Muscle of leg (tissue), 11 donors: ENCODE results near the gene TRNP1. TPM values are rescaled to one million over a fixed set of nuclear protein-coding genes. Genes with fewer than 3 reads are reported as not detected.
"Not testable (repeated sequence)": the region's sequence is repeated elsewhere in the genome, so short reads cannot be mapped to it uniquely, and the experiment has no call there.

ENCODE experiments used
- DNase-seq: peaks from one replicate; pipeline ENCODE4 v3.0.0; 2013
- H3K27ac ChIP-seq: one replicate; pipeline ENCODE4 v1.5.1; 2013; ENCODE audit warnings: mild to moderate bottlenecking, low read length, control low read depth
- H3K27me3 ChIP-seq: one replicate; pipeline ENCODE4 v1.6.1; 2013; ENCODE audit warnings: low read length; ENCODE audit not compliant: control insufficient read depth, insufficient read depth
- H3K36me3 ChIP-seq: one replicate; pipeline ENCODE4 v1.6.1; 2013; ENCODE audit warnings: low read length; ENCODE audit not compliant: control insufficient read depth, insufficient read depth
- H3K4me1 ChIP-seq: one replicate; pipeline ENCODE4 v1.6.1; 2013; ENCODE audit warnings: low read length; ENCODE audit not compliant: control insufficient read depth, insufficient read depth
- H3K4me3 ChIP-seq: one replicate; pipeline ENCODE4 v1.5.1; 2013; ENCODE audit warnings: low read length, control low read depth
- H3K9me3 ChIP-seq: replicated peaks from 2 replicates; pipeline ENCODE4 v1.6.1; 2013; ENCODE audit warnings: low read depth, low read length; ENCODE audit not compliant: control insufficient read depth
- WGBS: methylation state at CpG from one replicate; pipeline ENCODE4 v1.1.5; 2013; ENCODE audit warnings: missing lambda C conversion rate; ENCODE audit not compliant: insufficient coverage; 5-methylcytosine and 5-hydroxymethylcytosine counted together
- polyA plus RNA-seq, 8 donors: library from polyadenylated mRNA; unstranded; fragments of 120-200 nt; gene quantifications; one replicate each; pipeline versions ENCODE4 v1.2.1 to v1.2.3, GENCODE V29; 2013; ENCODE audit warnings: inconsistent platforms in 1 of 8, low replicate concordance in 1 of 8; ENCODE audit not compliant: insufficient read length in 8 of 8, insufficient read depth in 1 of 8
- total RNA-seq: library from RNA; stranded (reverse); fragments of 120-200 nt; gene quantifications from one replicate; pipeline ENCODE4 v1.2.4, GENCODE V29; 2013

TRNP1 gene
- total and polyA plus RNA-seq, 9 donors = 1.3 to 3.2 (median 2.0) TPM

DNA sequence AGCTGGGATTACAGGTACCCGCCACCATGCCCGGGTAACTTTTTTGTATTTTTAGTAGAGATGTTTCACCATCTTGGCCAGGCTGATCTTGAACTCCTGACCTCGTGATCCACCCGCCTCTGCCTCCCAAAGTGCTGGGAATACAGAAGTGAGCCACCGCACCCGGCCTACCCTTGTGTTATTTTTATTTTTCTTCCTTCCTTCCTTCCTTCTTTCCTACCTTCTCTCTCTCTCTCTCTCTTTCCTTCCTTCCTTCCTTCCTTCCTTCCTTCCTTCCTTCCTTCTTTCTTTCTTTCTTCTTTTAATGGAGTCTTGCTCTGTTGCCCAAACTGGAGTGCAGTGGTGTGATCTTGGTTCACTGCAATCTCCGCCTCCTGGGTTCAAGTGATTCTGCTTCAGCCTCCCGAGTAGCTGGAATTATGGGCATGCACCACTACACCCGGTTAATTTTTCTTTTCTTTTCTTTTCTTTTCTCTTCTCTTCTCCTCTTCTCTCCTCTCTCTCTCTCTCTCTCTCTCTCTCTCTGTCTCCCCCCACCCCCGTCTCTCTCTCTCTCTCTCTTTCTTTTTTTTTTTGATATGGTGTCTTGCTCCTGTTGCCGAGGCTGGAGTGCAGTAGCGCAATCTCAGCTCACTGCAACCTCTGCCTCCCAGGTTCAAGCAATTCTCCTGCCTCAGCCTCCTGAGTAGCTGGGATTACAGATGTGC is 3.9 kb upstream of the TRNP1 start:
- H3K4me3 ChIP-seq, DNase-seq, H3K27ac ChIP-seq, H3K4me1 ChIP-seq, H3K9me3 ChIP-seq, H3K36me3 ChIP-seq: not testable (repeated sequence)
- 78% methylated on average over 7 of the region's 12 CpGs for WGBS
- H3K27me3 ChIP-seq = peaks cover 49% of the 10 kb centered on the region

DNA sequence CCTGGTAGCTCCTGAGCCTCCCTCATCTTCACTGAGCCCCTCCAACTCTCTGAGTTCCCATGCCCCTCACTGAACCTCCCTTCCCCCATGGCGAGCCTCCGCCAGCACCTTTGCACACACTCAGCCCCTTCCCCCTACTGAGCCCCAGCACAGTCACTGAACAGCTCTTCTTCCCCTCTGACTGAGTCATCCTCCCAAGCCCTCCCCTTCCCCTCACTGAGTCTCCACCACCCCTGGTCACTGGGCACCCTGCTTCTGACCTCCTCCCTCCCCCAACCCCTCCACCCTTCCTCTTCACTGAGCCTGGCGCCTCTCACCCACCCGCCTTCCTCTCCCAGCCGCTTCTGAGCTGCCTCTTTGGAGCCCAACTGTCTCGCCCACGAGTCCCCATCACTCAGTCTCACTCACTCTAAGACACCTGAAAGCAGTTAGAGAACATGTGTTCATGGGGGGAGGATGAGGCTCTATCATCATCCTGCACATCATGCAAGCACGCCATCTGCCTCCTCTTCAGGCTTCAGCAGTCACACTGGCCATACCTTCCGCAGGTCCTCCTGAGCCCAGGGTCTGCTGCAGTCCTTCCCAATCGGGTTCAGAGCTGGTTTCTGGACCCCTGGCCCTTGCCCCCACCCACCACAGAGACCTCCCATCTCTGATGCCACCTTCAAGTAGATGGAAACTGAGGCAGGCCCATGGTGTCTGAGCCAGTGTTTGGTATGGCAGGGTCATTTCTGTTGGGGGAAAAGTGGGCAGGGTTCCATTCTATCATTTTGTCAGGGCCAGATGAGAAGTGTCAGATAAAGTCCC is 2.0 kb upstream of the TRNP1 start:
- no peak for DNase-seq
- H3K9me3 ChIP-seq = no peaks in the 10 kb centered on the region
- 19% methylated on average over 5 of the region's 10 CpGs for WGBS
- peaks cover 14% of the 10 kb centered on the region for H3K4me1 ChIP-seq
- H3K4me3 ChIP-seq = no peak overlapping the region
- H3K27me3 ChIP-seq = peaks cover 64% of the 10 kb centered on the region
- no peaks in the 10 kb centered on the region for H3K36me3 ChIP-seq
- no peak overlapping the region for H3K27ac ChIP-seq

- under 1% methylated on average over 94 of the region's 97 CpGs for WGBS
- peak; percentile 43 for DNase-seq
- peaks cover 27% of the 10 kb centered on the region for H3K4me1 ChIP-seq
- no peaks in the 10 kb centered on the region for H3K36me3 ChIP-seq
- H3K27ac ChIP-seq = no peak overlapping the region
- H3K4me3 ChIP-seq = peak overlapping the region; percentile 39
- no peaks in the 10 kb centered on the region for H3K9me3 ChIP-seq
- H3K27me3 ChIP-seq = peaks cover 65% of the 10 kb centered on the region
These were observed 711 bp downstream of the TRNP1 start for GRCh38 chr1:26994020-26994786.

- no peak for DNase-seq
- H3K4me3 ChIP-seq = peak overlapping the region; percentile 39
- H3K9me3 ChIP-seq = no peaks in the 10 kb centered on the region
- WGBS = 35% methylated on average over 5 of the region's 15 CpGs
- no peak overlapping the region for H3K27ac ChIP-seq
- H3K4me1 ChIP-seq = peaks cover 35% of the 10 kb centered on the region
- H3K27me3 ChIP-seq = peaks cover 65% of the 10 kb centered on the region
- no peaks in the 10 kb centered on the region for H3K36me3 ChIP-seq
These were observed 1.5 kb downstream of the TRNP1 start for GRCh38 chr1:26994787-26995517.

GRCh38 chr1:26996024-26996423 is 2.5 kb downstream of the TRNP1 start:
- Histone ChIP-seq H3K9me3 (no peaks in the 10 kb centered on the region), H3K4me3 (no peak overlapping the region), H3K4me1 (peaks cover 40% of the 10 kb centered on the region), H3K36me3 (no peaks in the 10 kb centered on the region), H3K27ac (no peak overlapping the region), H3K27me3 (peaks cover 59% of the 10 kb centered on the region)
- DNase-seq = no peak
- no CpG with 5 or more reads among the region's 1 CpG for WGBS

GRCh38 chr1:26996665-26997064 is 3.2 kb downstream of the TRNP1 start:
- Histone ChIP-seq H3K4me3 (no peak overlapping the region), H3K27me3 (peaks cover 52% of the 10 kb centered on the region), H3K9me3 (no peaks in the 10 kb centered on the region), H3K27ac (no peak overlapping the region), H3K36me3 (no peaks in the 10 kb centered on the region), H3K4me1 (peaks cover 43% of the 10 kb centered on the region)
- 33% methylated on average over 1 of the region's 4 CpGs for WGBS
- DNase-seq = no peak

DNA sequence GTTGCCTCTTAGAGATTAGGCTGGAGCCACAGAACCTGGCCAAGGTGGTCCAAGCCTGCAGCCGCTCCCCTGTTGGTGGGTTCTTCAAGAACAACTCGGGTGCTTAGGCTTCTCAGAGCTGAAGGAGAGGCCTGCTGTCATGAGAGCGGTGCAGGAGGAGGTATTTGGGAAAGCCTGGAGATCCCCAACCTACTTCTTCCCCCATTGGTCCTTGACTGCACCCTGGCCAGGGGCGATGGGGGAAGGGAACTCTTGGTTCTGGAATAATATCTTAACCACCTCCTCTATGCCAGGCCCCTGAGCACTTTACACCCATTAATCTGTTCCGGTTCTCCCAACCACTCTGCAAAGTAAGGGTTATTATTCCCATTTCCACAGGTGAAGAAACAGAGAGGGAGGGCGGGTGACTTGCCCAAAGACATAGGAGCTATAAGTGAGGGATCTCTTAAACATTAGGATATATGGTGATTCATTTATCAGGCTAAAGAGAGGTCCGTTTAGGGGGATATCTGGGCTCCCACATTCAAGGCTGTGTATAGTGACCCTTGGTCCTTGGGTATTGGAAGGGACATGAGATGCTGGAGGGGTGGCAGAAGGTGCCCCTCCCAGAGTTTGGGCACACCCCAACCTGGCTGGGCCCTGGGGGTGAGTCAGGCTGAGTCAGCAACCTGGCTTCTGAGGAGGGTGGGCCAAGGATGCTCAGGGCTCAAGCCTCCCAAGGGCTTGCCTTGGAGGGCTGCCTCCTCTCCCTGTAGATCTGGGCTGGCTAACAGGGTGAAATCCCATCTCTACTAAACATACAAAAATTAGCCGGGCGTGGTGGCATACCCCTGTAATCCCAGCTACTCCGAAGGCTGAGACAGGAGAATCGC is 5.2 kb downstream of the TRNP1 start:
- WGBS = no CpG with 5 or more reads among the region's 11 CpGs
- Histone ChIP-seq H3K27ac (no peak overlapping the region), H3K4me1 (peaks cover 37% of the 10 kb centered on the region)

DNA sequence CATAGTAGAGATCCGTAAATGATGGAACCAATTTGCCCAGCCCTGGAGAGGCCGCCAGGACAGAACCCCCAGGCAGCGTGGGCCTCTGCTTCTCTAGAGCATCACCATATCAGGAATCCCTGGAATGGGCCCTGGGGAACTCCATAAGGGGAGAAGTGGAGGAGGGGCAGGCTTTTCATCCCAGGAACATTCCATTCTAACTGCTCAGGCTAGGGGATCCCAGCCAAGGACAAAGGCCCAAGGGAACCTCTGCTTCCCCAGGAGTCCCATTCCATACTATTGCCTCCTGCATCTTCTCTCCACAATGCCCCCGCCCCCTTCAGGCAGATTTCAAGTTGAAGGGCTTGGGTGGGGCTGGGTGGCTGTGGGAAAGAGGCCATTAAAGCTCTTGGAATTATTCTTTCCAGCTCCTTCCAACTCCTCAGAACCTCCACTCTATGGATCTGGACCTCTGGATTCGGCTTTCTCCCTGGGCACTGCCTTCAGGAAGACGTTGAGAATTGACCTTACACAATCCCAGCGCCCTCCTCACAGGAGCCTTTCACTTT is 6.0 kb downstream of the TRNP1 start:
- Histone ChIP-seq H3K27me3 (peaks cover 30% of the 10 kb centered on the region), H3K9me3 (no peaks in the 10 kb centered on the region), H3K4me3 (no peak overlapping the region), H3K4me1 (peaks cover 42% of the 10 kb centered on the region), H3K27ac (peak overlapping the region; percentile 47), H3K36me3 (no peaks in the 10 kb centered on the region)
- DNase-seq = peak; percentile 63
- WGBS = 19% methylated on average over 2 of the region's 7 CpGs

More for the DNA sequence above, 5.2 kb downstream of the TRNP1 start:
- DNase-seq = no peak
- Histone ChIP-seq H3K27me3 (peaks cover 33% of the 10 kb centered on the region), H3K9me3 (no peaks in the 10 kb centered on the region), H3K4me3 (no peak overlapping the region), H3K36me3 (no peaks in the 10 kb centered on the region)
